CD4-positive, CD25-positive, alpha-beta regulatory T cell (primary cell): ENCODE measurements around the gene NHSL2. TPM values are rescaled to one million over a fixed set of nuclear protein-coding genes. Genes with fewer than 3 reads are reported as not detected.
A peak's percentile ranks its signal among the peaks of the same experiment; 100 is the strongest.

Experiments
- ATAC-seq, 2 donors: fragments of 150-1000 bp; cut with Tn5 transposase; one replicate each; pipeline ENCODE4 v1.10.0; 2021; ENCODE audit warnings: low read depth in 2 of 2, moderate number of reproducible peaks in 2 of 2, moderate library complexity in 1 of 2
- DNase-seq, 3 donors: peaks; one replicate each; pipeline versions ENCODE4 v3.0.0 to v3.0.0-alpha.2; 2012 to 2022; ENCODE audit warnings: mixed read lengths in 1 of 3
- H3K27ac ChIP-seq: one replicate; pipeline ENCODE4 v1.7.0; 2013; ENCODE audit warnings: mild to moderate bottlenecking, low read length; ENCODE audit not compliant: insufficient read depth, poor library complexity, severe bottlenecking
- H3K27me3 ChIP-seq: one replicate; pipeline ENCODE4 v1.7.0; 2013; ENCODE audit warnings: low read length; ENCODE audit not compliant: control insufficient read depth, insufficient read depth
- H3K36me3 ChIP-seq: one replicate; pipeline ENCODE4 v1.7.0; 2013; ENCODE audit warnings: mild to moderate bottlenecking, low read length, moderate library complexity; ENCODE audit not compliant: control insufficient read depth, insufficient read depth
- H3K4me1 ChIP-seq: 2 replicates; pipeline ENCODE4 v1.7.0; 2013; ENCODE audit warnings: mild to moderate bottlenecking, low read length; ENCODE audit not compliant: insufficient read depth, control insufficient read depth, poor library complexity, severe bottlenecking
- H3K4me3 ChIP-seq: one replicate; pipeline ENCODE4 v1.7.0; 2013; ENCODE audit warnings: low read depth, mild to moderate bottlenecking, low read length, moderate library complexity
- H3K9me3 ChIP-seq, 2 experiments: 1 replicate in 1 of 2; 2 replicates in 1 of 2; pipeline ENCODE4 v1.7.0; 2013; ENCODE audit warnings: low read length in 2 of 2, mild to moderate bottlenecking in 1 of 2, moderate library complexity in 1 of 2; ENCODE audit not compliant: control insufficient read depth in 2 of 2
- H3K27ac Mint-ChIP-seq, 3 donors: one replicate each; pipeline ENCODE4 v1.8.0; 2020 to 2022; ENCODE audit warnings: mild to moderate bottlenecking in 3 of 3, mixed read lengths in 3 of 3, moderate library complexity in 2 of 3
- H3K27me3 Mint-ChIP-seq: one replicate; pipeline ENCODE4 v1.8.0; 2022; ENCODE audit warnings: mild to moderate bottlenecking, mixed read lengths
- H3K36me3 Mint-ChIP-seq: one replicate; pipeline ENCODE4 v1.8.0; 2020; ENCODE audit warnings: mixed read lengths
- H3K4me1 Mint-ChIP-seq, 4 donors: one replicate each; pipeline ENCODE4 v1.8.0; 2020 to 2022; ENCODE audit warnings: mixed read lengths in 4 of 4, mild to moderate bottlenecking in 1 of 4
- H3K4me3 Mint-ChIP-seq, 4 donors: one replicate each; pipeline ENCODE4 v1.8.0; 2020 to 2022; ENCODE audit warnings: mild to moderate bottlenecking in 4 of 4, mixed read lengths in 4 of 4, moderate library complexity in 3 of 4
- H3K9me3 Mint-ChIP-seq, 7 donors: one replicate each; pipeline ENCODE4 v1.8.0; 2020 to 2022; ENCODE audit warnings: mixed read lengths in 7 of 7, mild to moderate bottlenecking in 3 of 7, moderate library complexity in 2 of 7
- polyA plus RNA-seq, 4 donors: library from polyadenylated mRNA; unstranded; fragments of 300-500 nt; fragmentation: Illumina TruSeq; gene quantifications; one replicate each; pipeline ENCODE4 v1.2.3, GENCODE V29; 2021
- total RNA-seq: library from RNA; stranded (reverse); gene quantifications from one replicate; pipeline ENCODE4 v1.2.3, GENCODE V29; 2022

The NHSL2 gene
- total and polyA plus RNA-seq, 5 donors from 2014 or later: 1.5 to 6.7 (median 2.2) TPM

- no peak overlapping the region for H3K4me3 ChIP-seq
- Mint-ChIP-seq H3K4me1 (peaks cover 0 to 12% (median 1%) of the 10 kb centered on the region in 4 donors), H3K27me3 (peaks cover 5% of the 10 kb centered on the region), H3K27ac (peak overlapping the region in 2 of 3 donors; percentile 20 to 24), H3K9me3 (no peaks in the 10 kb centered on the region), H3K4me3 (peak overlapping the region in 1 of 4 donors; percentile 22), H3K36me3 (no peaks in the 10 kb centered on the region)
- no peaks in the 10 kb centered on the region for H3K36me3 ChIP-seq
- no peak overlapping the region for H3K27ac ChIP-seq
- ATAC-seq: peak; percentile 78 to 80
- H3K9me3 ChIP-seq: no peaks in the 10 kb centered on the region
- DNase-seq: peak in 2 of 3 donors; percentile 26 to 52
- no peaks in the 10 kb centered on the region for H3K27me3 ChIP-seq
- H3K4me1 ChIP-seq: no peaks in the 10 kb centered on the region
Measured at GRCh38 chrX:71992711-71993110, 82.1 kb downstream of the NHSL2 start.

- Histone ChIP-seq H3K4me3 (no peak overlapping the region), H3K9me3 (no peaks in the 10 kb centered on the region), H3K36me3 (no peaks in the 10 kb centered on the region), H3K27ac (no peak overlapping the region), H3K27me3 (no peaks in the 10 kb centered on the region), H3K4me1 (no peaks in the 10 kb centered on the region)
- no peaks in the 10 kb centered on the region for H3K36me3 Mint-ChIP-seq
- H3K4me3 Mint-ChIP-seq: no peak overlapping the region
- peak overlapping the region in 1 of 3 donors; percentile 79 for H3K27ac Mint-ChIP-seq
- H3K4me1 Mint-ChIP-seq: peaks cover 0 to 12% (median 1%) of the 10 kb centered on the region in 4 donors
- peaks cover 5% of the 10 kb centered on the region for H3K27me3 Mint-ChIP-seq
- no peak for ATAC-seq
- no peaks in the 10 kb centered on the region for H3K9me3 Mint-ChIP-seq
- DNase-seq: no peak
Measured at GRCh38 chrX:71993371-71993770, 82.7 kb downstream of the NHSL2 start.

- Mint-ChIP-seq H3K27ac (no peak overlapping the region), H3K4me3 (no peak overlapping the region), H3K9me3 (no peaks in the 10 kb centered on the region), H3K36me3 (no peaks in the 10 kb centered on the region), H3K4me1 (peaks cover 0 to 12% (median 3%) of the 10 kb centered on the region in 4 donors), H3K27me3 (peaks cover 5% of the 10 kb centered on the region)
- Histone ChIP-seq H3K27ac (no peak overlapping the region), H3K9me3 (no peaks in the 10 kb centered on the region), H3K4me3 (no peak overlapping the region), H3K27me3 (no peaks in the 10 kb centered on the region), H3K4me1 (no peaks in the 10 kb centered on the region), H3K36me3 (no peaks in the 10 kb centered on the region)
- DNase-seq (no peak), ATAC-seq (no peak)
Measured at GRCh38 chrX:71994601-71995000, 84.0 kb downstream of the NHSL2 start.

- H3K9me3 ChIP-seq: no peaks in the 10 kb centered on the region
- Mint-ChIP-seq H3K4me3 (no peak overlapping the region), H3K9me3 (no peaks in the 10 kb centered on the region), H3K36me3 (no peaks in the 10 kb centered on the region), H3K27me3 (peaks cover 5% of the 10 kb centered on the region), H3K27ac (no peak overlapping the region), H3K4me1 (peaks cover 0 to 12% (median 3%) of the 10 kb centered on the region in 4 donors)
- no peak overlapping the region for H3K27ac ChIP-seq
- no peaks in the 10 kb centered on the region for H3K27me3 ChIP-seq
- no peak for DNase-seq
- H3K4me3 ChIP-seq: no peak overlapping the region
- H3K4me1 ChIP-seq: no peaks in the 10 kb centered on the region
- no peak for ATAC-seq
- H3K36me3 ChIP-seq: no peaks in the 10 kb centered on the region
Measured at GRCh38 chrX:71995122-71995521, 84.5 kb downstream of the NHSL2 start.

GRCh38 chrX:71996136-71996535 lies 85.5 kb downstream of the NHSL2 start:
- H3K27me3 Mint-ChIP-seq: peaks cover 8% of the 10 kb centered on the region
- Histone ChIP-seq H3K27ac (no peak overlapping the region), H3K4me1 (no peaks in the 10 kb centered on the region), H3K9me3 (no peaks in the 10 kb centered on the region), H3K4me3 (no peak overlapping the region), H3K27me3 (no peaks in the 10 kb centered on the region), H3K36me3 (no peaks in the 10 kb centered on the region)
- no peak for ATAC-seq
- peaks cover 0 to 12% (median 3%) of the 10 kb centered on the region in 4 donors for H3K4me1 Mint-ChIP-seq
- H3K36me3 Mint-ChIP-seq: no peaks in the 10 kb centered on the region
- no peak overlapping the region for H3K4me3 Mint-ChIP-seq
- H3K27ac Mint-ChIP-seq: no peak overlapping the region
- DNase-seq: no peak
- H3K9me3 Mint-ChIP-seq: no peaks in the 10 kb centered on the region

- Mint-ChIP-seq H3K27ac (no peak overlapping the region), H3K27me3 (peaks cover 14% of the 10 kb centered on the region), H3K4me1 (peaks cover 0 to 10% (median 3%) of the 10 kb centered on the region in 4 donors), H3K36me3 (no peaks in the 10 kb centered on the region), H3K4me3 (no peak overlapping the region), H3K9me3 (no peaks in the 10 kb centered on the region)
- no peak overlapping the region for H3K4me3 ChIP-seq
- H3K9me3 ChIP-seq: no peaks in the 10 kb centered on the region
- no peak overlapping the region for H3K27ac ChIP-seq
- DNase-seq: no peak
- no peak for ATAC-seq
- H3K36me3 ChIP-seq: no peaks in the 10 kb centered on the region
- no peaks in the 10 kb centered on the region for H3K4me1 ChIP-seq
- no peaks in the 10 kb centered on the region for H3K27me3 ChIP-seq
Measured at GRCh38 chrX:71996826-71997225, 86.2 kb downstream of the NHSL2 start.

- H3K27ac Mint-ChIP-seq: no peak overlapping the region
- Histone ChIP-seq H3K27ac (no peak overlapping the region), H3K36me3 (no peaks in the 10 kb centered on the region), H3K27me3 (no peaks in the 10 kb centered on the region), H3K9me3 (no peaks in the 10 kb centered on the region), H3K4me3 (no peak overlapping the region), H3K4me1 (no peaks in the 10 kb centered on the region)
- H3K4me1 Mint-ChIP-seq: peaks cover 0 to 5% (median 3%) of the 10 kb centered on the region in 4 donors
- no peak for ATAC-seq
- H3K9me3 Mint-ChIP-seq: no peaks in the 10 kb centered on the region
- no peak for DNase-seq
- H3K27me3 Mint-ChIP-seq: peaks cover 14% of the 10 kb centered on the region
- H3K36me3 Mint-ChIP-seq: no peaks in the 10 kb centered on the region
- no peak overlapping the region for H3K4me3 Mint-ChIP-seq
Measured at GRCh38 chrX:71997320-71997719, 86.7 kb downstream of the NHSL2 start.

GRCh38 chrX:71998836-71999509 lies 88.3 kb downstream of the NHSL2 start:
- peaks cover 0 to 1% (median 0%) of the 10 kb centered on the region in 7 donors for H3K9me3 Mint-ChIP-seq
- peaks cover 18% of the 10 kb centered on the region for H3K27me3 Mint-ChIP-seq
- H3K9me3 ChIP-seq: no peaks in the 10 kb centered on the region
- H3K36me3 Mint-ChIP-seq: no peaks in the 10 kb centered on the region
- H3K36me3 ChIP-seq: no peaks in the 10 kb centered on the region
- no peak overlapping the region for H3K4me3 Mint-ChIP-seq
- H3K4me1 Mint-ChIP-seq: peaks cover 0 to 3% (median 0%) of the 10 kb centered on the region in 4 donors
- H3K27me3 ChIP-seq: no peaks in the 10 kb centered on the region
- H3K27ac ChIP-seq: no peak overlapping the region
- ATAC-seq: peak in 1 of 2 donors; percentile 25
- no peak overlapping the region for H3K4me3 ChIP-seq
- H3K4me1 ChIP-seq: no peaks in the 10 kb centered on the region
- peak in 2 of 3 donors; percentile 38 to 39 for DNase-seq
- no peak overlapping the region for H3K27ac Mint-ChIP-seq
